Keratinocyte (primary cell): ENCODE results near the gene DUSP12. TPM values are rescaled to one million over a fixed set of nuclear protein-coding genes. Genes with fewer than 3 reads are reported as not detected.

Experiments
- DNase-seq: peaks from one replicate; pipeline ENCODE4 v3.0.0-alpha.2; 2011; ENCODE audit warnings: low read depth, missing footprints, low spot score
- FAIRE-seq: peaks from 2 replicates; lab custom pipeline; 2011; peaks lifted over from hg19 to GRCh38; lab: Jason Lieb, UNC
- H2AFZ ChIP-seq: 2 replicates; pipeline ENCODE4 v1.6.0; 2012; ENCODE audit warnings: low read length, control low read depth, inconsistent platforms; ENCODE audit not compliant: control insufficient read depth
- H3K27ac ChIP-seq: 2 replicates; pipeline ENCODE4 v1.5.1; 2011; ENCODE audit warnings: low read length; ENCODE audit not compliant: control insufficient read depth, insufficient read depth
- H3K27me3 ChIP-seq: 3 replicates; pipeline ENCODE4 v1.6.0; 2011; ENCODE audit warnings: low read length; ENCODE audit not compliant: control insufficient read depth, insufficient read depth; ENCODE audit errors: extremely low read depth
- H3K36me3 ChIP-seq, 2 experiments: 2 replicates in 1 of 2; 3 replicates in 1 of 2; pipeline ENCODE4 v1.5.1; 2011; ENCODE audit warnings: low read length in 2 of 2, mild to moderate bottlenecking in 1 of 2; ENCODE audit not compliant: control insufficient read depth in 2 of 2, insufficient read depth in 2 of 2; ENCODE audit errors: extremely low read depth in 1 of 2
- H3K4me1 ChIP-seq: 3 replicates; pipeline ENCODE4 v1.5.1; 2011; ENCODE audit warnings: low read length; ENCODE audit not compliant: control insufficient read depth, insufficient read depth; ENCODE audit errors: extremely low read depth
- H3K4me2 ChIP-seq: 3 replicates; pipeline ENCODE4 v1.6.0; 2011; ENCODE audit warnings: low read depth, low read length; ENCODE audit not compliant: control insufficient read depth, insufficient read depth; ENCODE audit errors: extremely low read depth
- H3K4me3 ChIP-seq, 3 experiments: fragments of 200-600 bp in 1 of 3; sonication (generic) in 1 of 3; 2 replicates in 2 of 3; 3 replicates in 1 of 3; pipeline ENCODE4 v1.5.1; 2011 to 2016; ENCODE audit warnings: low read length in 3 of 3, mild to moderate bottlenecking in 3 of 3, control low read depth in 2 of 3, inconsistent platforms in 1 of 3, low read depth in 1 of 3, mixed read lengths in 1 of 3, mixed run types in 1 of 3, moderate library complexity in 1 of 3; ENCODE audit not compliant: control insufficient read depth in 2 of 3, insufficient read depth in 2 of 3; ENCODE audit errors: extremely low read depth in 1 of 3
- H3K79me2 ChIP-seq: 2 replicates; pipeline ENCODE4 v1.6.0; 2012; ENCODE audit warnings: low read length; ENCODE audit not compliant: control insufficient read depth, insufficient read depth
- H3K9ac ChIP-seq: 3 replicates; pipeline ENCODE4 v1.6.0; 2011; ENCODE audit warnings: low read length; ENCODE audit not compliant: control insufficient read depth, insufficient read depth; ENCODE audit errors: extremely low read depth
- H3K9me1 ChIP-seq: 3 replicates; pipeline ENCODE4 v1.6.0; 2011; ENCODE audit warnings: low read length; ENCODE audit not compliant: control insufficient read depth, insufficient read depth; ENCODE audit errors: extremely low read depth
- H3K9me3 ChIP-seq: 2 replicates; pipeline ENCODE4 v1.5.1; 2012; ENCODE audit warnings: low read depth, low read length; ENCODE audit not compliant: control insufficient read depth
- H4K20me1 ChIP-seq: 3 replicates; pipeline ENCODE4 v1.6.0; 2011; ENCODE audit warnings: low read length; ENCODE audit not compliant: control insufficient read depth, insufficient read depth; ENCODE audit errors: extremely low read depth
- EZH2 ChIP-seq: IDR thresholded peaks from one replicate; pipeline ENCODE4 v1.6.1; 2012; ENCODE audit warnings: inconsistent platforms, mild to moderate bottlenecking, low read length, moderate library complexity
- dilution Hi-C: fragments of 300-500 bp; cut with MboI; formaldehyde crosslinking; loops from one replicate; pipeline ENCODE4 v1.7.0; 2020; ENCODE audit warnings: low sequenced_read_pairs; ENCODE audit not compliant: extremely low pct_ligation_motif_present
- polyA plus RNA-seq, 5 experiments: library from polyadenylated mRNA; depleted of rRNA in 3 of 5; stranded (reverse) in 3 of 5; stranded (forward) in 1 of 5; unstranded in 1 of 5; fragments of >200 nt; gene quantifications; 1 replicate in 1 of 5; 2 replicates in 3 of 5; 3 replicates in 1 of 5; pipeline versions ENCODE4 v1.2.1 to v1.2.3, GENCODE V29; 2011 to 2012; ENCODE audit warnings: missing spikeins in 2 of 5, low read depth in 1 of 5, low replicate concordance in 1 of 5
- TF ChIP-seq, protein P1 (sequence below), 3 experiments: IDR thresholded peaks in 1 of 3; conservative IDR thresholded peaks in 1 of 3; optimal IDR thresholded peaks in 1 of 3; 2 replicates in 2 of 3; 3 replicates in 1 of 3; pipeline versions ENCODE3 to v1.5.1; 2011; ENCODE audit warnings: low read length in 3 of 3, mild to moderate bottlenecking in 3 of 3, moderate library complexity in 2 of 3, control low read depth in 1 of 3, inconsistent platforms in 1 of 3; ENCODE audit not compliant: insufficient read depth in 2 of 3; ENCODE audit errors: extremely low read depth in 1 of 3

Gene DUSP12
- polyA plus RNA-seq, 1 donor (not counting 4 experiments of a cell fraction or from before 2014, with no cell fraction given): 35.3 TPM

DNA sequence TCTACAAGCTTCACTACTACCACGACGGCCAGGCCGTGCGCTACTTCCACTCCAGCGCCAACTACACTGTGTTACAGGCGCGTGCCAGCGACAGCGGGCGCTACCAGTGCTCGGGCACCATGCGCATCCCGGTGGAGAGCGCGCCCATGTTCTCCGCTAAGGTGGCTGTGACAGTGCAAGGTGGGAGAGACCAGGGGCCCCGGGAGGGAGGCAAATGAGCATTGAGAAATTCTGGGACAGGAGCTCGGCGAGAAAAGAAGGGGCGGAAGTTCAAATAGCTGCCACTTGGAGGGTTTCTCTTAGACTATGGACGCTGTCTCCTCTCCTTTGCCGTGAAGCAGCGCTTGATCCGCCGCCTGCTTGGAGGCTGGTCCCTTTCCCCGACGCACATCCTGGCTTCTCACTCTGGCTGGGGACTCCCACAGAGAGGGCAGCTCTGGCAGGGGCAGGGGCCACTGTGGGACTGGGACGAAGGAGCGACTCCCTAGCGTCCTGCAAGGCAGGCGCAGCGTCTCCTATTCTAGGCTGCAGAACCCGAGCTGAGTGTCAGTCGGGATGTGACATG is 23.6 kb upstream of the DUSP12 start:
- dilution Hi-C loops: no loop called here
- Histone ChIP-seq H3K79me2 (no peaks in the 10 kb centered on the region), H4K20me1 (no peaks in the 10 kb centered on the region), H3K9me3 (no peaks in the 10 kb centered on the region), H2AFZ (peak overlapping the region; percentile 87), H3K4me2 (peak overlapping the region; percentile 88), H3K4me1 (peaks cover 44% of the 10 kb centered on the region), H3K4me3 (peak overlapping the region; percentile 58 to 80 (median 73)), H3K27me3 (no peaks in the 10 kb centered on the region), H3K9ac (peak overlapping the region; percentile 87), H3K27ac (peak overlapping the region; percentile 60), H3K36me3 (no peaks in the 10 kb centered on the region), H3K9me1 (no peaks in the 10 kb centered on the region)
- DNase-seq (no peak), FAIRE-seq (no peak)
- no peak for TF ChIP-seq EZH2
- TF ChIP-seq, protein P1, sequence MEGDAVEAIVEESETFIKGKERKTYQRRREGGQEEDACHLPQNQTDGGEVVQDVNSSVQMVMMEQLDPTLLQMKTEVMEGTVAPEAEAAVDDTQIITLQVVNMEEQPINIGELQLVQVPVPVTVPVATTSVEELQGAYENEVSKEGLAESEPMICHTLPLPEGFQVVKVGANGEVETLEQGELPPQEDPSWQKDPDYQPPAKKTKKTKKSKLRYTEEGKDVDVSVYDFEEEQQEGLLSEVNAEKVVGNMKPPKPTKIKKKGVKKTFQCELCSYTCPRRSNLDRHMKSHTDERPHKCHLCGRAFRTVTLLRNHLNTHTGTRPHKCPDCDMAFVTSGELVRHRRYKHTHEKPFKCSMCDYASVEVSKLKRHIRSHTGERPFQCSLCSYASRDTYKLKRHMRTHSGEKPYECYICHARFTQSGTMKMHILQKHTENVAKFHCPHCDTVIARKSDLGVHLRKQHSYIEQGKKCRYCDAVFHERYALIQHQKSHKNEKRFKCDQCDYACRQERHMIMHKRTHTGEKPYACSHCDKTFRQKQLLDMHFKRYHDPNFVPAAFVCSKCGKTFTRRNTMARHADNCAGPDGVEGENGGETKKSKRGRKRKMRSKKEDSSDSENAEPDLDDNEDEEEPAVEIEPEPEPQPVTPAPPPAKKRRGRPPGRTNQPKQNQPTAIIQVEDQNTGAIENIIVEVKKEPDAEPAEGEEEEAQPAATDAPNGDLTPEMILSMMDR (optimal IDR thresholded peaks at IDR 0.05 in 1 of 3, IDR thresholded peaks at IDR 0.05 in 1 of 3, conservative IDR thresholded peaks at IDR 0.05 in 1 of 3; ENCODE audit: extremely low read depth in 1 of 3, insufficient read depth in 2 of 3, low read length in 3 of 3): peak; percentile 17 to 51 (median 39)

GRCh38 chr1:161726473-161727255 is 22.9 kb upstream of the DUSP12 start:
- no peaks in the 10 kb centered on the region for H3K27me3 ChIP-seq
- TF ChIP-seq, protein P1 (optimal IDR thresholded peaks at IDR 0.05 in 1 of 3, IDR thresholded peaks at IDR 0.05 in 1 of 3, conservative IDR thresholded peaks at IDR 0.05 in 1 of 3; ENCODE audit: extremely low read depth in 1 of 3, insufficient read depth in 2 of 3, low read length in 3 of 3): no peak
- no peak for TF ChIP-seq EZH2
- peaks cover 49% of the 10 kb centered on the region for H3K4me1 ChIP-seq
- H4K20me1 ChIP-seq: no peaks in the 10 kb centered on the region
- no peaks in the 10 kb centered on the region for H3K79me2 ChIP-seq
- H3K4me3 ChIP-seq: peak overlapping the region; percentile 58 to 80 (median 73)
- FAIRE-seq (no peak), DNase-seq (no peak)
- H3K27ac ChIP-seq: peak overlapping the region; percentile 70
- no peaks in the 10 kb centered on the region for H3K9me1 ChIP-seq
- H3K4me2 ChIP-seq: peak overlapping the region; percentile 88
- dilution Hi-C loops: no loop called here
- peak overlapping the region; percentile 87 for H3K9ac ChIP-seq
- no peaks in the 10 kb centered on the region for H3K9me3 ChIP-seq
- H2AFZ ChIP-seq: peak overlapping the region; percentile 87
- no peaks in the 10 kb centered on the region for H3K36me3 ChIP-seq
